ENCODE measurements around the gene BUB1B.

Gene BUB1B

DNA sequence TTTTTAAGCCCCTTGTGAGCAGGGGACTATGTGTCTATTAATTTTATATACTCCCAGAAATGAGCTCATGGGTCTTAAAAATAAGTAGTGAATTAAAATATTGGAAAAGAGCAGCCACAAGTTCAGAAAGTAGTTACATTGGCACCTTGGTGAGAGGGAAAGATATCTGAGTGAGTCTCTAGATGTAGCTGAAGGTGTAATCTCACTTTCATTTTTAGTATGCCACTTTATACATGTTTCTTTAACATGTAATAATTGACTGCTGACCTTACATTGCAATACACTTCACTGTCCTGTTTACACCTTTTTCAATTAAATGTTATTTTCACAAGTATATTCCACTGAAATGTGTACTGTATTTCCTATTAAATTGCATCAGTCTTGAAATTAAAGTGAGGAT lies 65.9 kb downstream of the BUB1B start:
- TF ChIP-seq, protein P1, sequence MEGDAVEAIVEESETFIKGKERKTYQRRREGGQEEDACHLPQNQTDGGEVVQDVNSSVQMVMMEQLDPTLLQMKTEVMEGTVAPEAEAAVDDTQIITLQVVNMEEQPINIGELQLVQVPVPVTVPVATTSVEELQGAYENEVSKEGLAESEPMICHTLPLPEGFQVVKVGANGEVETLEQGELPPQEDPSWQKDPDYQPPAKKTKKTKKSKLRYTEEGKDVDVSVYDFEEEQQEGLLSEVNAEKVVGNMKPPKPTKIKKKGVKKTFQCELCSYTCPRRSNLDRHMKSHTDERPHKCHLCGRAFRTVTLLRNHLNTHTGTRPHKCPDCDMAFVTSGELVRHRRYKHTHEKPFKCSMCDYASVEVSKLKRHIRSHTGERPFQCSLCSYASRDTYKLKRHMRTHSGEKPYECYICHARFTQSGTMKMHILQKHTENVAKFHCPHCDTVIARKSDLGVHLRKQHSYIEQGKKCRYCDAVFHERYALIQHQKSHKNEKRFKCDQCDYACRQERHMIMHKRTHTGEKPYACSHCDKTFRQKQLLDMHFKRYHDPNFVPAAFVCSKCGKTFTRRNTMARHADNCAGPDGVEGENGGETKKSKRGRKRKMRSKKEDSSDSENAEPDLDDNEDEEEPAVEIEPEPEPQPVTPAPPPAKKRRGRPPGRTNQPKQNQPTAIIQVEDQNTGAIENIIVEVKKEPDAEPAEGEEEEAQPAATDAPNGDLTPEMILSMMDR (IDR thresholded peaks at IDR 0.05; ENCODE audit: low read depth, low read length, missing control alignments) = no peak
- DNase-seq (ENCODE audit: extremely low read depth, low read depth) = no peak
- H3K4me3 ChIP-seq (replicated peaks; ENCODE audit: low read depth, low read length) = no peak overlapping the region

DNA sequence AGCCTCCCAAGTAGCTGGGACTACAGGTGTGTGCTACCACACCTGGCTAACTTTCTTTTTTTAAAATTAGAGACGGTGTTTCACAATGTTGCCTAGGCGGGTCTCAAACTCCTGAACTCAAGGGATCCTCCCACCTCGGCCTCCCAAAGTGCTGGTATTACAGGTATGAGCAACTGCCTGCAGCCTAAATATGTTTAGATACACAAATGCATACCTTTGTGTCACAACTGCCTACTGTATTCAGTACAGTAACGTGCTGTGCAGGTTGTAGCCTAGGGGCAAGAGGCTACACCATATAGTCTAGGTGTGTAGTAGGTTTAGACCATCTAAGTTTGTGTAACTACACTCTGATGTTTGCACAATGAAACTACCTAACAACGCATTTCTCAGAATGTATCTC lies 68.4 kb downstream of the BUB1B start:
- TF ChIP-seq, protein P1 (IDR thresholded peaks at IDR 0.05; ENCODE audit: low read depth, low read length, missing control alignments) = no peak
- no peak for DNase-seq (ENCODE audit: extremely low read depth, low read depth)
- no peak overlapping the region for H3K4me3 ChIP-seq (replicated peaks; ENCODE audit: low read depth, low read length)

DNA sequence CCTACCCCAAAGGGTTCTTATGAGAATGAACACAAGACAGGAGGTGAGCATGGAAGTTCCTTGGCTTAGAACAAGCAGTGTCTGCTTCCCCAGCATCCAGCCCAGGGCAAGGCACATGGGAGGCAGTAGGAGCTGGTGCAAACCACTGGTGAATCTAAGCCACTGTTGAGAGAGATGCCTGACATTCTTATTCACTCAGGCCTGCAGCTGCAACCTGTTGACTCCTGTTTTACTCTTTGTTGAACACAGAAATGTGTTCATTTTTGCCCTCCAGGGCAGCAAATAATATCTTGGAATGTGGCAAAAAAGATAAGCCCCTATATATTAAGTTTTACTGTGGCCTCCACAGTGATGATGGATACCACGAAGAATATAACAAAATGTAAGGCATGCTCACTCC lies 69.1 kb downstream of the BUB1B start:
- TF ChIP-seq, protein P1 (IDR thresholded peaks at IDR 0.05; ENCODE audit: low read depth, low read length, missing control alignments) = no peak
- no peak overlapping the region for H3K4me3 ChIP-seq (replicated peaks; ENCODE audit: low read depth, low read length)
- no peak for DNase-seq (ENCODE audit: extremely low read depth, low read depth)

DNA sequence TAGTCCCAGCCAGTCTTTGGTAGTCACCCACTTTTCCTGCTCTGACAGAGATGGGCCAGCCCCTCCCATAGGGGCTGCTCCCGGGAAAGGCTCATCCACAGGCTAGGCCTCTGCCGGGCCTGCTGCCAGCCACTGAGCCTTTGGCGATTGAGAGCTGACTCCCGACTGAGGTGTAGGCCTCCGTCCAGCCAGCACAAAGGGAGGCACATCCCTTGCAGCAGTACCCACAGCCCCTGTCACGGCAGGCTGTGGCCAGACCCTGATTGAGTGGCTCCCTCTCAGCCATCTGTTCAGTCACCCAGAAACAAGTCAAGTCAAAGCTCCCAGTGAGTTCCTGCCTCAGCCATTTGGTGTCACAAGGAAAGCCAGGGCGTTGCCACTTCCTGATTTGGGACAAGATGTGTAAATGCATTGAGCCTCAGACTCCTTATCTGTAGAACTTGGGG lies 71.8 kb downstream of the BUB1B start:
- TF ChIP-seq, protein P1 (IDR thresholded peaks at IDR 0.05; ENCODE audit: low read depth, low read length, missing control alignments) = no peak
- DNase-seq (ENCODE audit: extremely low read depth, low read depth) = no peak
- no peak overlapping the region for H3K4me3 ChIP-seq (replicated peaks; ENCODE audit: low read depth, low read length)

DNA sequence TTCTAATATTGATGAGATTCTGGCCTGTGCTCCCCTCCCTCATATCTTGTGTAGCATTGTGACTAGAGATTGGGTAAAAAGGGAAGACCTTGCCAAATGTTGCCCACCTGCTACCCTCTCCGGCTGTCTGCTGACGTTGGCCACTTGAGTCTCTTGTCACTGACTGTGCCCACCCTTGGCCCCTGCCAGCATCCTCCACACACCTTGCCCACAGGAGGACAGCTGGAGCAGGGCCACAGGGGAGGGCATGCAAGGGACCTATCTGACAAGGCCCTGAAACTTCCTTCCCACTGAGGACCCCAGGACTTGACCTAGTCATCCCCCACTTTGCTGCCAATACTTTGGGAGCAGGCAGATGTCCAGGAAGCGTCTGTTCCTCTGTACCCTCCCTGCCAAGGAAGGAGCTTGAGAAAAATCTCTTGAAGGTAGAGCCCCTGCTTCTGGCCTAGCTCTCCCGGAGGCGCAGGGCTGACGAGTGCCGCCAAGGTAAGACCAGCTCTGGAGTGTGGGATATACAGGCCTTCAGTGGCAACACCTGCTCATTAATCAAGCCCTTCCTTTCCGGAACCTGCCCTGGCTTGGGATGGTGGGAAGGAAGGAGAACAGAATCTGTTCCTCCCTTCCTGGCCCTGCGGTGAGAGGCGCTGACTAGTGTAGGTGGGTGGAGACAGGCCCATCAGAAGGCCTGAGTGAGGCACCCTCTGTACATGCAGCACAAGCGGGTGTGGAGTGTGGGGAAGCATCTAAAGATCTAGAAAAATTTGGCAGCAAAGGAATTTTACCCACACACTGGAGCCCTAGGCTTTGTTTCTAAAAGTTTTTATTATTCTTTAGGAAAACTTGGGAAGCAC lies 73.1 kb downstream of the BUB1B start:
- TF ChIP-seq, protein P1 (IDR thresholded peaks at IDR 0.05; ENCODE audit: low read depth, low read length, missing control alignments) = no peak
- H3K4me3 ChIP-seq (replicated peaks; ENCODE audit: low read depth, low read length) = no peak overlapping the region
- no peak for DNase-seq (ENCODE audit: extremely low read depth, low read depth)

DNA sequence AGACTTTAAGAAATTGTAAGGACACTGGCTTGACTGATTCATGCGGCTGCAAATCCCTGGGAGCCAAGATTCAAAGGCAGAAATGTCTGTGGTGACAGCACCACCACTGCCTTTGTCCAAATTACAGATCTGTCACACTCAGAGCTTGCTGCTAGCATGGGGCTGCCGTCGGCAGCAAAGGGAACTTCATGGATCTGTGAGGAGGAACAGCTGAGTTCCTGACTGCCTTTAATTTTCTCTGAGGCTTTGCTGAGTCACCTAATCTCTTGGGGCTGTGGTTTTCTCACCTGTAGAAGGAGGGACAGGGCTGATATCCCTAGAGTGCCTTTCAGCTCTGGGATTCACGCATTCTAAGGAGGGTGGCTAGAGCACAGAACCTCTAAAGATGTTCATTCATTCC lies 73.9 kb downstream of the BUB1B start:
- DNase-seq (ENCODE audit: extremely low read depth, low read depth) = no peak
- H3K4me3 ChIP-seq (replicated peaks; ENCODE audit: low read depth, low read length) = no peak overlapping the region
- TF ChIP-seq, protein P1 (IDR thresholded peaks at IDR 0.05; ENCODE audit: low read depth, low read length, missing control alignments) = no peak

All from HFF-Myc (cell line).